Measurements from ENCODE around the gene DDX41.

DNA sequence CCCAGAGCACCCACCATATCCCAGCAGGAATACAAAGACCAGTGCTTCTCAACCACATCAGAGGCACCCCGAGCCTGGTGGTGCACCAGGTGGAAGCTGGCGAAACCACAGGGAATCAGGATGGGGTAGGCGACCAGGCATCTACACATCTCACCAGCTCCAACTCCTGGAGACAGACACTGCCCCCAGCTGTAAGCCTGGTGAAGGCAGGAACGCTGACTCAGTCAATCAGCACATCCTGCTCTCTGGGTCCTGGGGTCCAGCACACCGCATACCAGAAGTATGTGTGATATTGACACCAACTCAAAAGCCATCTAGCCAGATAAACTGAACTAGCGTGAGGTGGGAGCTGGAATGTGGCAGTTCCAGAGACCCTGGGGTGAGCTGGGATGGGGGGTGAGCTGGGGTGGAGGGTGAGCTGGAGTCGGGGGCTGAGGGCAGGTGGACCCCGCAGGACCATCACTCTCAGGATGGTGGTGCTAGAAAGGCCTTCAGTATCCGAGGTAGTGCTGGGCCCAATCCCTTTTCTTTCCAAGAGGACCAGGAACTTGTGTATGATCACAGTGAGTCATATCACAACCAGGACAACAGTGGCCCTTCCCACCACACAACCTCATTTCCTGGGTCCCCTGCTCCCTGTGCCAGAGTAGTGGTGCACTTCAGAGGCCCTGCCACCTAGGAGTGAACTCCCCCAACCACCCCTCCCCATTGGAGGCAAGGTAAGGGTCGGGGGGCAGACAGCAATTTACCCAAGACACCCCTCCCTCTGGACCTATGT, 45.8 kb downstream of the DDX41 start:
- no peak for TF ChIP-seq EZH2 (IDR thresholded peaks at IDR 0.05; ENCODE audit: low read length, missing control alignments)
- TF ChIP-seq, protein P1, sequence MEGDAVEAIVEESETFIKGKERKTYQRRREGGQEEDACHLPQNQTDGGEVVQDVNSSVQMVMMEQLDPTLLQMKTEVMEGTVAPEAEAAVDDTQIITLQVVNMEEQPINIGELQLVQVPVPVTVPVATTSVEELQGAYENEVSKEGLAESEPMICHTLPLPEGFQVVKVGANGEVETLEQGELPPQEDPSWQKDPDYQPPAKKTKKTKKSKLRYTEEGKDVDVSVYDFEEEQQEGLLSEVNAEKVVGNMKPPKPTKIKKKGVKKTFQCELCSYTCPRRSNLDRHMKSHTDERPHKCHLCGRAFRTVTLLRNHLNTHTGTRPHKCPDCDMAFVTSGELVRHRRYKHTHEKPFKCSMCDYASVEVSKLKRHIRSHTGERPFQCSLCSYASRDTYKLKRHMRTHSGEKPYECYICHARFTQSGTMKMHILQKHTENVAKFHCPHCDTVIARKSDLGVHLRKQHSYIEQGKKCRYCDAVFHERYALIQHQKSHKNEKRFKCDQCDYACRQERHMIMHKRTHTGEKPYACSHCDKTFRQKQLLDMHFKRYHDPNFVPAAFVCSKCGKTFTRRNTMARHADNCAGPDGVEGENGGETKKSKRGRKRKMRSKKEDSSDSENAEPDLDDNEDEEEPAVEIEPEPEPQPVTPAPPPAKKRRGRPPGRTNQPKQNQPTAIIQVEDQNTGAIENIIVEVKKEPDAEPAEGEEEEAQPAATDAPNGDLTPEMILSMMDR (conservative IDR thresholded peaks at IDR 0.05 in 1 of 2, IDR thresholded peaks at IDR 0.05 in 1 of 2; ENCODE audit: low read depth in 1 of 2, low read length in 2 of 2), result no peak

All from fibroblast of lung (primary cell).